ENCODE measurements around the gene ZIC1. TPM values are rescaled to one million over a fixed set of nuclear protein-coding genes. Genes with fewer than 3 reads are reported as not detected.

ZIC1 gene
- total RNA-seq, 1 experiment from 2014 or later = not detected

- Histone ChIP-seq H3K56ac (ENCODE audit: insufficient read length, low read depth, low read length) (no peak overlapping the region), H3K9ac (ENCODE audit: extremely low read depth, insufficient read length, low read length) (no peak overlapping the region), H2BK20ac (ENCODE audit: low read depth, low read length, poor library complexity, severe bottlenecking) (no peak overlapping the region), H2BK12ac (ENCODE audit: insufficient read length, low read depth, low read length) (no peak overlapping the region), H2AFZ (ENCODE audit: low read length) (no peak overlapping the region), H3K4ac (ENCODE audit: low read depth, low read length) (no peak overlapping the region), H4K20me1 (ENCODE audit: control insufficient read depth, insufficient read depth, insufficient read length) (no peaks in the 10 kb centered on the region), H3K79me2 (ENCODE audit: insufficient read depth, low read length) (no peaks in the 10 kb centered on the region), H2BK15ac (ENCODE audit: low read depth, low read length) (no peak overlapping the region), H3K23ac (ENCODE audit: insufficient read length, low read depth, low read length) (no peak overlapping the region), H3K18ac (ENCODE audit: insufficient read length, low read depth, low read length) (no peak overlapping the region), H3K4me1 (ENCODE audit: insufficient read depth, low read length) (0 out of 2 replicates have a peak, but pooled peaks cover 3% of the 10 kb centered on the region), H3K4me2 (ENCODE audit: insufficient read depth, insufficient read length, low read length) (peak overlapping the region; percentile 36), H4K5ac (ENCODE audit: insufficient read length, low read depth, low read length) (no peak overlapping the region), H3T11ph (ENCODE audit: low read length) (no peak overlapping the region), H3K9me3 (ENCODE audit: control insufficient read depth, low read depth, low read length) (no peaks in the 10 kb centered on the region), H2BK5ac (ENCODE audit: insufficient read length, low read length) (no peak overlapping the region), H2AK5ac (ENCODE audit: insufficient read length, low read length) (no peak overlapping the region), H2BK120ac (ENCODE audit: low read depth, low read length, poor library complexity, severe bottlenecking) (no peak overlapping the region), H4K91ac (ENCODE audit: insufficient read length, low read depth, low read length) (no peak overlapping the region), H3K27ac (ENCODE audit: insufficient read length, low read depth, low read length) (no peak overlapping the region), H4K8ac (replicated peaks; ENCODE audit: insufficient read length, low read depth, low read length) (no peak overlapping the region), H3K27me3 (ENCODE audit: insufficient read depth, low read length) (no peaks in the 10 kb centered on the region), H3K23me2 (ENCODE audit: insufficient read length, low read depth, low read length, poor library complexity, severe bottlenecking) (no peaks in the 10 kb centered on the region), H3K14ac (ENCODE audit: insufficient read depth, low read length) (no peak overlapping the region), H3K79me1 (ENCODE audit: insufficient read depth, low read depth, low read length, poor library complexity, severe bottlenecking) (no peaks in the 10 kb centered on the region)
- DNase-seq = no peak
- Mint-ChIP-seq H3K27me3 (ENCODE audit: low read depth) (no peaks in the 10 kb centered on the region), H3K4me1 (peaks cover 15 to 16% of the 10 kb centered on the region in 2 experiments), H3K9me3 (0 out of 5 replicates have a peak, but pooled peaks cover 0 to 2% of the 10 kb centered on the region in 2 experiments), H3K4me3 (no peak overlapping the region), H3K27ac (no peak overlapping the region), H3K36me3 (ENCODE audit: insufficient read depth in 1 of 3, low read depth in 3 of 3) (0 out of 7 replicates have a peak, but pooled peaks cover 0 to 3% (median 0%) of the 10 kb centered on the region in 3 experiments)
- no peak for TF ChIP-seq CTCF (conservative IDR thresholded peaks at IDR 0.05)
- WGBS (ENCODE audit: extremely low coverage, insufficient read length, low lambda C conversion rate) = no CpG with 5 or more reads among the region's 3 CpGs
Measured at GRCh38 chr3:147449669-147450068, 40.5 kb downstream of the ZIC1 start.
